K562 (cell line): ENCODE results near the gene PDGFA. TPM values are rescaled to one million over a fixed set of nuclear protein-coding genes. Genes with fewer than 3 reads are reported as not detected.

ENCODE experiments used
- ATAC-seq: fragments of 200-7000 bp; cut with Tn5 transposase; 3 replicates; pipeline ENCODE4 v1.9.1; 2020; ENCODE audit warnings: moderate library complexity
- BruUV-seq: library from RNA; stranded (reverse); fragments of 400-500 nt; replicated peaks from 2 replicates; lab custom pipeline; 2021; lab: Mats Ljungman, UMichigan
- CTCF ChIA-PET: fragments of 300-600 bp; formaldehyde crosslinking; extraction: SDS; loops from one replicate; lab custom pipeline; 2021; ENCODE audit warnings: low intra/inter-chr PET ratio; lab: Yijun Ruan, JAX
- POLR2A ChIA-PET: fragments of 300-600, 350-650 bp; sonication (Branson Sonifier 250); formaldehyde crosslinking; extraction: SDS; loops from one replicate; lab custom pipeline; 2021; ENCODE audit warnings: antibody characterized with exemption, inconsistent platforms; lab: Yijun Ruan, JAX
- DNase-seq, 4 experiments: peaks; one replicate each; pipeline versions ENCODE4 v3.0.0 to v3.0.0-alpha.2; 2011 to 2018; ENCODE audit warnings: low spot score in 3 of 4, mixed read lengths in 3 of 4; ENCODE audit errors: extremely low read depth in 1 of 4
- FAIRE-seq: peaks from 2 replicates; lab custom pipeline; 2011; peaks lifted over from hg19 to GRCh38; lab: Jason Lieb, UNC
- H2AFZ ChIP-seq: 2 replicates; pipeline ENCODE4 v1.6.0; 2011; ENCODE audit warnings: low read depth, low read length, control low read depth, inconsistent platforms
- H3K27ac ChIP-seq: fragments of 200-600 bp; 3 replicates; pipeline ENCODE4 v1.8.0; 2011; ENCODE audit warnings: low read depth, mild to moderate bottlenecking, control low read depth, inconsistent platforms, low read length, moderate library complexity, mixed read lengths; ENCODE audit errors: extremely low read depth
- H3K27me3 ChIP-seq, 2 experiments: fragments of 300-600 bp in 1 of 2; 2 replicates in 1 of 2; 3 replicates in 1 of 2; pipeline versions ENCODE4 v1.6.0 to v1.8.0; 2011; ENCODE audit warnings: inconsistent platforms in 2 of 2, low read length in 2 of 2, mild to moderate bottlenecking in 1 of 2, mixed read lengths in 1 of 2, moderate library complexity in 1 of 2; ENCODE audit not compliant: control insufficient read depth in 2 of 2, insufficient read depth in 2 of 2
- H3K36me3 ChIP-seq: fragments of 300-600 bp; 3 replicates; pipeline ENCODE4 v1.8.0; 2011; ENCODE audit warnings: mild to moderate bottlenecking, low read length, inconsistent platforms; ENCODE audit not compliant: control insufficient read depth, insufficient read depth
- H3K4me1 ChIP-seq, 2 experiments: fragments of 200-600 bp in 1 of 2; replicated peaks in 1 of 2; 2 replicates in 1 of 2; 3 replicates in 1 of 2; pipeline versions ENCODE4 v1.5.1 to v1.8.0; 2011; ENCODE audit warnings: inconsistent platforms in 2 of 2, low read length in 2 of 2, mild to moderate bottlenecking in 1 of 2, mixed read lengths in 1 of 2, moderate library complexity in 1 of 2; ENCODE audit not compliant: control insufficient read depth in 2 of 2, insufficient read depth in 2 of 2
- H3K4me2 ChIP-seq: 2 replicates; pipeline ENCODE4 v1.6.1; 2011; ENCODE audit warnings: low read length, control low read depth, inconsistent platforms, mixed read lengths; ENCODE audit not compliant: insufficient read depth
- H3K4me3 ChIP-seq: fragments of 200-600 bp; sonication (generic), shearing (Covaris generic); 2 replicates; pipeline ENCODE4 v1.5.1; 2016; ENCODE audit warnings: control low read depth, inconsistent platforms
- H3K79me2 ChIP-seq: fragments of 200-600 bp; 3 replicates; pipeline ENCODE4 v1.8.0; 2011; ENCODE audit warnings: low read length, inconsistent platforms; ENCODE audit not compliant: control insufficient read depth, insufficient read depth
- H3K9ac ChIP-seq, 2 experiments: 2 replicates each; pipeline versions ENCODE4 v1.6.0 to v1.6.1; 2011; ENCODE audit warnings: low read depth in 2 of 2, low read length in 2 of 2, control low read depth in 1 of 2, inconsistent platforms in 1 of 2, mild to moderate bottlenecking in 1 of 2, mixed read lengths in 1 of 2; ENCODE audit not compliant: insufficient read depth in 1 of 2
- H3K9me1 ChIP-seq: one replicate; pipeline ENCODE4 v1.6.0; 2011; ENCODE audit warnings: inconsistent platforms, mild to moderate bottlenecking, low read length, moderate library complexity; ENCODE audit not compliant: control insufficient read depth, insufficient read depth
- H3K9me3 ChIP-seq: replicated peaks from 2 replicates; pipeline ENCODE4 v1.5.1; 2011; ENCODE audit warnings: low read depth, low read length, inconsistent platforms; ENCODE audit not compliant: control insufficient read depth, insufficient read depth
- H4K20me1 ChIP-seq: replicated peaks from 2 replicates; pipeline ENCODE4 v1.6.1; 2011; ENCODE audit warnings: low read length, inconsistent platforms, mixed read lengths; ENCODE audit not compliant: control insufficient read depth, insufficient read depth
- BCOR ChIP-seq: fragments of 450-650 bp; IDR thresholded peaks from 2 replicates; pipeline ENCODE4 v1.6.1; 2016
- E2F6 ChIP-seq, 2 experiments: IDR thresholded peaks; 2 replicates each; pipeline ENCODE4 v1.6.1; 2011; ENCODE audit warnings: borderline replicate concordance in 1 of 2, control low read depth in 1 of 2, low read depth in 1 of 2, low read length in 1 of 2, mild to moderate bottlenecking in 1 of 2, mixed read lengths in 1 of 2, moderate library complexity in 1 of 2; ENCODE audit not compliant: insufficient read depth in 1 of 2, insufficient read length in 1 of 2, poor library complexity in 1 of 2, severe bottlenecking in 1 of 2; ENCODE audit errors: extremely low read depth in 1 of 2
- L3MBTL2 ChIP-seq: fragments of 450-650 bp; IDR thresholded peaks from 2 replicates; pipeline ENCODE4 v1.6.1; 2016; ENCODE audit warnings: mild to moderate bottlenecking, moderate library complexity
- MAX ChIP-seq: sonication (generic); formaldehyde crosslinking; IDR thresholded peaks from 2 replicates; pipeline ENCODE4 v1.9.0; 2022; ENCODE audit warnings: mild to moderate bottlenecking, missing genetic modification reagents
- MNT ChIP-seq, 2 experiments: fragments of 450-650 bp; conservative IDR thresholded peaks; 2 replicates each; pipeline ENCODE4 v1.6.1; 2017; ENCODE audit warnings: mild to moderate bottlenecking in 2 of 2, moderate library complexity in 2 of 2
- SLC30A9 ChIP-seq: fragments of 250-450 bp; sonication (Bioruptor Pico); IDR thresholded peaks from 2 replicates; pipeline ENCODE4 v1.8.0; 2022; ENCODE audit warnings: mild to moderate bottlenecking, moderate library complexity
- USF1 ChIP-seq: sonication (generic); formaldehyde crosslinking; IDR thresholded peaks from 2 replicates; pipeline ENCODE4 v1.9.0; 2022; ENCODE audit warnings: mild to moderate bottlenecking, missing genetic modification reagents
- USF2 ChIP-seq: sonication (generic); formaldehyde crosslinking; IDR thresholded peaks from 2 replicates; pipeline ENCODE4 v1.5.0; 2020; ENCODE audit warnings: missing genetic modification reagents
- ZBTB33 ChIP-seq: sonication (generic); formaldehyde crosslinking; IDR thresholded peaks from 2 replicates; pipeline ENCODE4 v1.8.1; 2023; ENCODE audit warnings: mild to moderate bottlenecking, missing genetic modification reagents
- ZFP36 ChIP-seq: fragments of 150-350 bp; IDR thresholded peaks from 2 replicates; pipeline ENCODE4 v1.6.1; 2018; ENCODE audit warnings: low read length, low read depth; ENCODE audit not compliant: partially characterized antibody
- ZNF282 ChIP-seq: sonication (generic); formaldehyde crosslinking; IDR thresholded peaks from 2 replicates; pipeline ENCODE4 v1.8.1; 2023; ENCODE audit warnings: missing genetic modification reagents
- WGBS: fragments of 100-300 bp; shearing (Covaris generic); methylation state at CpG from one replicate; pipeline ENCODE4 v1.1.6; 2016; ENCODE audit warnings: low coverage, mixed read lengths; ENCODE audit not compliant: insufficient coverage; ENCODE audit errors: missing lambda C conversion rate; 5-methylcytosine and 5-hydroxymethylcytosine counted together
- in situ Hi-C: fragments of 300-500 bp; cut with MboI; formaldehyde crosslinking; loops from 4 replicates; pipeline ENCODE4 v1.15.0; 2018; ENCODE audit warnings: inconsistent platforms, mixed read lengths
- intact Hi-C: fragments of 100-400 bp; cut with micrococcal nuclease; formaldehyde crosslinking; loops from 2 replicates; pipeline ENCODE4 v1.14.2; 2022
- polyA plus RNA-seq, 8 experiments: library from polyadenylated mRNA; depleted of rRNA in 4 of 8; stranded (reverse) in 5 of 8; unstranded in 3 of 8; fragments of >200 nt; fragmentation: Nextera tagmentation in 2 of 8; fragmentation: Illumina TruSeq in 1 of 8; extraction: Ambion mirVana in 2 of 8; extraction: Trizol in 1 of 8; gene quantifications; 2 replicates each; pipeline versions ENCODE4 v1.2.1 to v1.2.3, GENCODE V29; 2011 to 2014; ENCODE audit warnings: inconsistent platforms in 1 of 8, missing spikeins in 1 of 8
- total RNA-seq, 7 experiments: library from RNA; depleted of rRNA in 6 of 7; stranded (reverse); fragments of >200 nt in 6 of 7; fragmentation: Illumina TruSeq in 2 of 7; extraction: Trizol in 2 of 7; gene quantifications; 2 replicates each; pipeline versions ENCODE4 v1.2.1 to v1.2.3, GENCODE V29; 2011 to 2021; ENCODE audit warnings: low replicate concordance in 1 of 7

Gene PDGFA
- total and polyA plus RNA-seq, 9 of the 15 experiments (the other 6 are each of a cell fraction or from before 2014, with no cell fraction given): 2.5 to 10.2 (median 4.6) TPM

- ATAC-seq (peak; percentile 45; the same call in 2 of the 3 replicates), DNase-seq (no peak), FAIRE-seq (no peak)
- H4K20me1 ChIP-seq: 0 out of 2 replicates have a peak, but pooled peaks cover 4% of the 10 kb centered on the region
- 0 out of 2 replicates have a peak, but pooled peaks cover 1% of the 10 kb centered on the region for H3K9me3 ChIP-seq
- BruUV-seq: no TSS peak
- no peak overlapping the region for H2AFZ ChIP-seq
- no peaks in the 10 kb centered on the region for H3K79me2 ChIP-seq
- H3K27ac ChIP-seq: no peak overlapping the region
- no peak overlapping the region for H3K9ac ChIP-seq
- H3K9me1 ChIP-seq: no peaks in the 10 kb centered on the region
- intact Hi-C loops (no loop called here), in situ Hi-C loops (no loop called here)
- TF ChIP-seq USF2 (CRISPR knock-in tag) (peak; percentile 15; the same call in 1 of the 2 replicates), ZBTB33 (peak; percentile 58; the same call in 1 of the 2 replicates), MAX (CRISPR knock-in tag) (peak; percentile 47; the same call in 1 of the 2 replicates), L3MBTL2 (peak; percentile 36; the same call in 1 of the 2 replicates), USF1 (CRISPR knock-in tag) (0 out of 2 replicates have a peak, but pooled peaks have one; percentile 18), ZFP36 (peak; percentile 68), ZNF282 (no peak), E2F6 (IDR thresholded peaks at IDR 0.05; ENCODE audit: borderline replicate concordance in 1 of 2, extremely low read depth in 1 of 2, insufficient read depth in 1 of 2, insufficient read length in 1 of 2, low read depth in 1 of 2, low read length in 1 of 2, poor library complexity in 1 of 2, severe bottlenecking in 1 of 2) (peak in 1 of 2 experiments; percentile 29), SLC30A9 (CRISPR knock-in tag) (no peak), BCOR (peak; percentile 25; the same call in 1 of the 2 replicates), MNT (conservative IDR thresholded peaks at IDR 0.05) (peak in 1 of 2 experiments; percentile 43; a peak in 1 of 4 replicates)
- H3K27me3 ChIP-seq: peaks cover 0 to 16% of the 10 kb centered on the region in 2 experiments; a peak in 2 of 5 replicates
- peaks cover 0 to 29% of the 10 kb centered on the region in 2 experiments; a peak in 3 of 5 replicates for H3K4me1 ChIP-seq
- ChIA-PET CTCF (no interaction called here), POLR2A (interaction anchor here (1.0 kb wide), 1 partner anchor 10 kb away, joined by 4 read pairs; no protein-coding TSS in a partner anchor)
- H3K36me3 ChIP-seq: no peaks in the 10 kb centered on the region
- no peak overlapping the region for H3K4me2 ChIP-seq
- no peak overlapping the region for H3K4me3 ChIP-seq
- 11% methylated on average over 17 of the region's 17 CpGs for WGBS
Measured at GRCh38 chr7:533266-533665, 13.6 kb upstream of the PDGFA start.
